C4-2B (cell line): ENCODE measurements around the gene PTBP3.

Source experiments
- ZFX ChIP-seq: fragments of 450-650 bp; IDR thresholded peaks from 2 replicates; pipeline ENCODE4 v1.6.1; 2017
- TF ChIP-seq, protein P1 (sequence below): fragments of 450-650 bp; conservative IDR thresholded peaks from 2 replicates; pipeline ENCODE4 v1.5.1; 2017; ENCODE audit warnings: mild to moderate bottlenecking

DNA sequence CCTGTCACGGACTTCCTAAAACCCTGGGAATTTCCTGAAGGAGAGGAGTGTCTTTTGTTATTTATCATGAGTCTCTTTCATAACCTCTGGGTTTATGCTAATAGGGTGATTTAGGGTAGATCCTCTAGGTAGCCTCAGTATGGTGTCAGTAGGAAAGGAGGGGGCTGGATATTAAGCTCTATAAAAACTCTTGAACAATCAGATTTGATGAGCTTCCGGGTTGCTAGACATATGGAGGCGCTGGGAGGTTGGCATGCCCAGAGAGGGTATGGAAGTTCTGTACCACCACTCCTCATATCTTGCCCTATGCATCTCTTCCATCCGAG lies 15.6 kb upstream of the PTBP3 start:
- TF ChIP-seq, protein P1, sequence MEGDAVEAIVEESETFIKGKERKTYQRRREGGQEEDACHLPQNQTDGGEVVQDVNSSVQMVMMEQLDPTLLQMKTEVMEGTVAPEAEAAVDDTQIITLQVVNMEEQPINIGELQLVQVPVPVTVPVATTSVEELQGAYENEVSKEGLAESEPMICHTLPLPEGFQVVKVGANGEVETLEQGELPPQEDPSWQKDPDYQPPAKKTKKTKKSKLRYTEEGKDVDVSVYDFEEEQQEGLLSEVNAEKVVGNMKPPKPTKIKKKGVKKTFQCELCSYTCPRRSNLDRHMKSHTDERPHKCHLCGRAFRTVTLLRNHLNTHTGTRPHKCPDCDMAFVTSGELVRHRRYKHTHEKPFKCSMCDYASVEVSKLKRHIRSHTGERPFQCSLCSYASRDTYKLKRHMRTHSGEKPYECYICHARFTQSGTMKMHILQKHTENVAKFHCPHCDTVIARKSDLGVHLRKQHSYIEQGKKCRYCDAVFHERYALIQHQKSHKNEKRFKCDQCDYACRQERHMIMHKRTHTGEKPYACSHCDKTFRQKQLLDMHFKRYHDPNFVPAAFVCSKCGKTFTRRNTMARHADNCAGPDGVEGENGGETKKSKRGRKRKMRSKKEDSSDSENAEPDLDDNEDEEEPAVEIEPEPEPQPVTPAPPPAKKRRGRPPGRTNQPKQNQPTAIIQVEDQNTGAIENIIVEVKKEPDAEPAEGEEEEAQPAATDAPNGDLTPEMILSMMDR, result no peak
- no peak for TF ChIP-seq ZFX
